HG03025 (cell line): Measurements from ENCODE around the gene UNC93B1.

Experiments
- ATAC-seq: cut with Tn5 transposase; IDR thresholded peaks from one replicate; pipeline ENCODE4 v1.9.1; 2021; ENCODE audit warnings: mild to moderate bottlenecking, moderate library complexity; ENCODE audit not compliant: unreplicated experiment, low FRiP score

UNC93B1 gene, protein sequence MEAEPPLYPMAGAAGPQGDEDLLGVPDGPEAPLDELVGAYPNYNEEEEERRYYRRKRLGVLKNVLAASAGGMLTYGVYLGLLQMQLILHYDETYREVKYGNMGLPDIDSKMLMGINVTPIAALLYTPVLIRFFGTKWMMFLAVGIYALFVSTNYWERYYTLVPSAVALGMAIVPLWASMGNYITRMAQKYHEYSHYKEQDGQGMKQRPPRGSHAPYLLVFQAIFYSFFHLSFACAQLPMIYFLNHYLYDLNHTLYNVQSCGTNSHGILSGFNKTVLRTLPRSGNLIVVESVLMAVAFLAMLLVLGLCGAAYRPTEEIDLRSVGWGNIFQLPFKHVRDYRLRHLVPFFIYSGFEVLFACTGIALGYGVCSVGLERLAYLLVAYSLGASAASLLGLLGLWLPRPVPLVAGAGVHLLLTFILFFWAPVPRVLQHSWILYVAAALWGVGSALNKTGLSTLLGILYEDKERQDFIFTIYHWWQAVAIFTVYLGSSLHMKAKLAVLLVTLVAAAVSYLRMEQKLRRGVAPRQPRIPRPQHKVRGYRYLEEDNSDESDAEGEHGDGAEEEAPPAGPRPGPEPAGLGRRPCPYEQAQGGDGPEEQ

DNA sequence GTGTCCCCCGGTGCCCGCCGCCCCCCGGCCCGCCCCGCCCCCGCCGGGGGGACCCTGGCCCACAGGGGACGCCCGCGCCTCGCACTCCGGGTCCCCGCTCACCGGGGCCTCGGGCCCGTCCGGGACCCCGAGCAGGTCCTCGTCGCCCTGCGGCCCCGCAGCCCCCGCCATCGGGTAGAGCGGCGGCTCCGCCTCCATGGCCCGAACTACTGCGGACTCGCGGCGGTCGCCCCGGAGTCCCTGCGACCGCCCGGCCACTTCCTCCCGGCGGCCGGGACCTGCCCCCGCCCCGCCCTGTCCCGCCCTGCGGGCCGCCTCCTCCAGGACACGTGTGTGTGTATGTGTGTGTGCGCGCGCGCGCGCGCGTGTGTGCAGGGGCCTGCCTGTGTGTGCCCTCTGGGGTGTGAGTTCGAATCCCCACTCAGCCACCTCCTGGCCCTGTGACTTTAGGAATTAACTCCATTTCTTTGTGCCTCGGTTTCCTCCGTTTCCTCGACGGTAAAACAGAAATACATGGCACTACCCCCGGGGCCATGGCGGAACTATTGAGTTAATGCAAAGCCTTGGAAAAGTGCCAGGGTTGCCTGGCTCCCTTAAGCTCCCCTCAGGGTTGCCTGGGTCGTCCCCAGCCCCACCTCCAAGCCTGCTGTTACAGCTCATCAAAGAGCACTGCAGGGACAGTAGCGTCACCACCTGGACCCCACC, at the start of gene UNC93B1:
Gene UNC93B1 (minus strand): TSS at position 252 of the 705 bp plus-strand sequence. CDS start 54 bp downstream, at position 198.
- no peak for ATAC-seq

DNA sequence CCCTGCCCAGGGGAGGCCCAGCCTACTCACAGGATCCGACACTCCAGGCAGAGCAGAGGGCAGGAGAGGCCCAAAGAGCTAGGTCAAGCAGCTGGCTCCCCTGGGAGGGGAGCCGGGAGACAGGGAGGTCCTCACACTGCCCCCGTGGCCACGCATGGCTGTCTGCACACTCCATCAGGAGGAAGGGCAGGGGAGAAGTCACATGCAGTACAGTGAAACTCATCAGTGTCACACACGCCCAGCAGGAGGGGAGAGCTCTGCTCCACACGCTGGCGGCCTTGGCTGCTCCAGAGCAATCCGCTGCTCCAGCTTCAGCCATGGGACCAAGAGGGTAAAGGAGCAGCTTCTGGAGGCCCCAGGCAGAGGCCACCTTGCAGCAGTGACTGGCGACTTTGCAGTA, 49.2 kb upstream of the UNC93B1 start:
- ATAC-seq, result no peak

DNA sequence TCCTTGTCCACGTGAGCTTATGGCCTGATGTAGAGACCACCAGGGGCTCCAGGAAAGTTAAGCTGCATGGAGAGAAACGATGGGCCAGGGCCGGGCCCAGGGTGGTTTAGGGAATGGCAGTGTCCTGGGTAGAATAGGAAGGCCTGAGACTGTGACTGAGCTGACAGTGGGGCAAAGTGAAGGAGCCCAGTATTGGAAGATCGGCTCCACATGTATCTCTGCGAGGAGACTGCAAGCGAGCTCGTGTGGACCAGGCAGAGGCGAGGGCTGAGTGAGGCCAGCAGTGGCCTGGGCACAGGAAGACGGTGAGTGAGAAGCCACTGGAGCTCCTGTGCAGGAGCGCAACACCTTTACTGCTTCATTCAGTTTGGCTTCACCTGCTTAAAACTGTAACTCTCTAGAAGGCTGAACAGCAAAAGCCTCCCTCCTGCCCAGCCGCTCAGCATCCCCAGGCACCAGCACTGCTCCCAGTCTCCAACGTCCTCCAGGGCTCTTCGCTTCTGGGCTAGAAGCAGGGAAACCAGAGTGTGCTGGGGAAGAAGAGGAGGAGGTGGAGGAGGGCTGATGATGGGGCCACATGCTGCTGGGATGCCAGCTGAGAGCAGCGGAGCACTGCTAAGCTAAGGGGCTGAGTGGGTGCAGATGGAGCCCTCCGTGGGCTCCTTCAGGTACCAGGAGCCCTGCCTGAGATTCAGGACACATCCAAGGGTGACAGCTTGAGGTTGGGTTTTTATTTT, 48.4 kb upstream of the UNC93B1 start:
- no peak for ATAC-seq

DNA sequence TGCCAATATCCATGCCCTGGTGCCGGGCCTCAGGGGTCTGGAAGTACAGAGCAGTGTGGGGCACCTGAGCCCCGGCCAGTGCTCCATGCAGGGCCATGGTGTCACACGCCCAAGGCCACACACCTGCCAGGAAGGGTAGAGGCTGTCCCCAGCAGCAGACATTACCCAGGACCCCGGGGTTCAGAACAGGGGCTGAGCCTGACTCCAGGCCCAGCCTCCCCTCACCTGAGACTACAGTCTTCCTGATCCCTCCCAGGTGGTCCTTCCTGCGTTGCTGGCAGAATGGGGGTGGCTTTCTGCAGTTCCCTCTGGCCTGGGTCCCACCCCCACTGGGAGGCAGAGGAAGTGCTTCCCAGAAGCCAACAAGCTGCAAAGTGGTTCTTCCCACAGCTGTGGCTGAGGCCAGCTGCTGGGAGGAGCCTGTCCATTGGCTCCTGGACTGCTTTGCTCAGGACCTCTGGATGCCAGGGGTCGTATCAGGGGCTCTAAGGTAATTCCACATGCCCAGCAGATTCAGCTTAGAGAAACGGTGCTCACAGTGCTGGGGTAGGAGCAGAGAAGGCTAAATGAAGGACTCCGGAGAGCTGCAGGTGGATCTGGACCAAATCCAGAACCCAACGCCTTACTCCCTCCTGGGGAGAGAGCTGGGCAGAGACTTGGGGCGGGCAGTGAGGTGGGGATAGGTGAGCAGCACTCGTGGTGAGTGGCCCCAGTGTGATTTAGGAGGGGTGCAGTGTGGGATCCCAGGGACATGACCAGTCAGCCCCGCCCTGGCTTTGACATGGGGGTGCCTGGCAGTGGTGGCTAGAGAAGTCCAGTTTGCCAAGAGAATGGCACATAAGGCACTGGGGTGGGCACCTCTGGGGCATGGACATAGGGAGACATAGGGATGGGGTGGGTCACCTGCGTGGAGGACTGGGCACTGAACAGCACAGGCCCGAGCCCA, 47.6 kb upstream of the UNC93B1 start:
- no peak for ATAC-seq

DNA sequence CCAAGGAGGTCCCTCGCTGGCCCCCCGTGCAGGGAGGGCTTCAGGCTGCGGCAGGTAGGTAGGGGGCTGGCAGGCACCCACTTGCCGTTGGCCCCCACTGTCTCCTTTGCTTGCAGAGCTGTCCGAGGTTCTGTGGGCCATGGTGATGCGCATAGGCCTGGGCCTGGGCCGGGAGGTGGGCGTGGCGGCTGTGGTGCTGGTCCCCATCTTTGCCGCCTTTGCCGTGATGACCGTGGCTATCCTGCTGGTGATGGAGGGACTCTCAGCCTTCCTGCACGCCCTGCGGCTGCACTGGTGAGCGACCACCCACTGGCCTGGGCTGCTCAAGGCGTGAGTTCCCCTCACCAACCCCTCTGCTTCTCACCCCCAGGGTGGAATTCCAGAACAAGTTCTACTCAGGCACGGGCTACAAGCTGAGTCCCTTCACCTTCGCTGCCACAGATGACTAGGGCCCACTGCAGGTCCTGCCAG, 46.5 kb upstream of the UNC93B1 start:
- no peak for ATAC-seq

DNA sequence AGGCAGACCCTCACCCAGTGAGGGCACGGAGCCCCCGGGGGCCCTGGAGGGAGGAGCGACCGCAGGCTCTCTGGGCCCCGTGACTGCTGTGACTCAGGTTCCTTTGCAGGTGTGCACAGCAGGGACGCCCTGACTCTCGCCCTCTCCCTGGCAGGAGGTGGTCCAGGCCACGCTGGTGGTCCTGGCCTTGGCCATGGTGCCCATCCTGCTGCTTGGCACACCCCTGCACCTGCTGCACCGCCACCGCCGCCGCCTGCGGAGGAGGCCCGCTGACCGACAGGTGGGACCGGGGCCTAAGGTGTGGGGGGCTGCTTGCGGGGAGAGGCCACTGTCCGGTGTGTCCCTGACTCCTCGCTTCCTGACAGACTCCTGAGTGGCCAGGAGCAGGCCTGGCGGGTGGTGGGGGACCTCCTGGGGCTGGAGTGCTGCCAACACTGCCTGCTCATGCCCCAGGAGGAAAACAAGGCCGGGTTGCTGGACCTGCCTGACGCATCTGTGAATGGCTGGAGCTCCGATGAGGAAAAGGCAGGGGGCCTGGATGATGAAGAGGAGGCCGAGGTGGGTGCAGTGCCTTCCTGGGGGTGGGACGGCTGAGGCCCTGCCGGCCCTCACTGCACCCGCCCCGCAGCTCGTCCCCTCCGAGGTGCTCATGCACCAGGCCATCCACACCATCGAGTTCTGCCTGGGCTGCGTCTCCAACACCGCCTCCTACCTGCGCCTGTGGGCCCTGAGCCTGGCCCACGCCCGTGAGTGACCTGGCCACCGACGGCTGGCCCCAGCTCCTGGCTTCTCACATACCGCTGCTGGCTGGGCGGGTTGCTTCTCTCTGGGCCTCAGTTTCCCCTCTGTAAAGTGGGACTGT, 45.8 kb upstream of the UNC93B1 start:
- no peak for ATAC-seq

DNA sequence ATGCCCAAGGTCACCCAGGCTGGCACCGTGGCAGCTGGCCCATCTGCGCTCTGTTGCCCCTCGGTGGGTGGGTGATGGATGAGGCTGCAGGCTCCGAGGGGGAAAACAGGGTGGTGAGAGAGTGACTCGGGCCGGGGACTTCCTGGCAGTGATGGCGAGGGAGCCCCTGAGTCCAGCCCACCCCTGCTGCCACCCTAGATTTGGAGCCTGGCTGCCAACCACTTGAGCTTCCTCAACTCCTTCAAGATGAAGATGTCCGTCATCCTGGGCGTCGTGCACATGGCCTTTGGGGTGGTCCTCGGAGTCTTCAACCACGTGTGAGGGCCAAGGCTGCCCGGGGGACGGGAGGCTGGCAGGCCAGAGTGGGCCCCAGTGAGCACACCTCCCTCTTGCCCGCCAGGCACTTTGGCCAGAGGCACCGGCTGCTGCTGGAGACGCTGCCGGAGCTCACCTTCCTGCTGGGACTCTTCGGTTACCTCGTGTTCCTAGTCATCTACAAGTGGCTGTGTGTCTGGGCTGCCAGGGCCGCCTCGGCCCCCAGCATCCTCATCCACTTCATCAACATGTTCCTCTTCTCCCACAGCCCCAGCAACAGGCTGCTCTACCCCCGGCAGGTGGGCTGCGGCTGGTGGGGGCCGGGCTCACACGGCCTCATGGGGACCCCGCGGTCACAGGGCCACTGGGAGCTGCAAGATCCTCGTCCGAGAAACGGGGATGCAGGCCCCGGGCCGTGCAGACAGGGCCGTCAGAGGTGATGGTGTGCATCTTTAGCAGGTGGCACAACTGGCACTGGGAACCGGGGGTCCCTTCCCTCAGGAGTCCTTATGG, 45.0 kb upstream of the UNC93B1 start:
- no peak for ATAC-seq

DNA sequence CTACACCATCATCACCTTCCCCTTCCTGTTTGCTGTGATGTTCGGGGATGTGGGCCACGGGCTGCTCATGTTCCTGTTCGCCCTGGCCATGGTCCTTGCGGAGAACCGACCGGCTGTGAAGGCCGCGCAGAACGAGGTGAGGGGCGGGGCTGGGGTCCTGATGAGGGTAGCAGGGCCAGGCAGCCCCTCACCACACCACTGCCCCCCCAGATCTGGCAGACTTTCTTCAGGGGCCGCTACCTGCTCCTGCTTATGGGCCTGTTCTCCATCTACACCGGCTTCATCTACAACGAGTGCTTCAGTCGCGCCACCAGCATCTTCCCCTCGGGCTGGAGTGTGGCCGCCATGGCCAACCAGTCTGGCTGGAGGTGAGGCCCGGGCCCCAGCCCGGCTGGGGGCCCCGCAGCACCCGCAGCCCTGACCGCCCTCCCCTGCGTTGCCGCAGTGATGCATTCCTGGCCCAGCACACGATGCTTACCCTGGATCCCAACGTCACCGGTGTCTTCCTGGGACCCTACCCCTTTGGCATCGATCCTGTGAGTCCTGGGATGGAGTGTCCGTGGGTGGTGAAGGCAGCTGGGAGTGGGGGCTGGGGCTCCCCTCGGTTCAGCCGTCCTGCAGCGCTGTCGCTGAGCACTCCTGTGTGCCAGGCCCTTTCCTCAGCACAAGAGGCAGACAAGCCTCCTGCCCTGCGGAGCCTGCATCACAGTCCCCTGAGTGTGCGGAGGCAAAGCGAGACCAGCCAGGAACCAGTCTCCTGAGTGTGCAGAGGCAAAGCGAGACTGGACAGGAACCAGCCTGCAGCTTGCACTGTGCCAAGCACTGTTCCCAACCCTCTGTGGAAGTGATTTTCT, 43.8 kb upstream of the UNC93B1 start:
- ATAC-seq, result no peak

DNA sequence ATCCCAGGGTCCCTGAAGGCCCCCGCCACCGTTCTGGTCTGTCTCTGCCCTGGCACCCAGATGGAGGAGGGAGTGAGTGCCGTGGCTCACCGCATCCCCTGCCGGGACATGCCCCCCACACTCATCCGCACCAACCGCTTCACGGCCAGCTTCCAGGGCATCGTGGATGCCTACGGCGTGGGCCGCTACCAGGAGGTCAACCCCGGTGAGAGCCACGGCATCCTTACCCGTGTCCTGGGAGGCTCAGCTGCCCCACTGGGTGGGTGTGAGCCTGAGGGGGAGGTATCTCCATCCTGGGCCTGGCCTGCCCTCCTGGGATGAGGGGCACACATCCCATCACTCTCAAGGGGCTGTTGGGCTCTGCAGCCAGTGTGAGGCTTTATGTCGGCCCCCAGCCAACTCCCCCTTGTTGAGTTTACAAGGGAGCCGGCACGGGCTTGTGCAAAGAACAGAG, 41.0 kb upstream of the UNC93B1 start:
- ATAC-seq, result no peak

DNA sequence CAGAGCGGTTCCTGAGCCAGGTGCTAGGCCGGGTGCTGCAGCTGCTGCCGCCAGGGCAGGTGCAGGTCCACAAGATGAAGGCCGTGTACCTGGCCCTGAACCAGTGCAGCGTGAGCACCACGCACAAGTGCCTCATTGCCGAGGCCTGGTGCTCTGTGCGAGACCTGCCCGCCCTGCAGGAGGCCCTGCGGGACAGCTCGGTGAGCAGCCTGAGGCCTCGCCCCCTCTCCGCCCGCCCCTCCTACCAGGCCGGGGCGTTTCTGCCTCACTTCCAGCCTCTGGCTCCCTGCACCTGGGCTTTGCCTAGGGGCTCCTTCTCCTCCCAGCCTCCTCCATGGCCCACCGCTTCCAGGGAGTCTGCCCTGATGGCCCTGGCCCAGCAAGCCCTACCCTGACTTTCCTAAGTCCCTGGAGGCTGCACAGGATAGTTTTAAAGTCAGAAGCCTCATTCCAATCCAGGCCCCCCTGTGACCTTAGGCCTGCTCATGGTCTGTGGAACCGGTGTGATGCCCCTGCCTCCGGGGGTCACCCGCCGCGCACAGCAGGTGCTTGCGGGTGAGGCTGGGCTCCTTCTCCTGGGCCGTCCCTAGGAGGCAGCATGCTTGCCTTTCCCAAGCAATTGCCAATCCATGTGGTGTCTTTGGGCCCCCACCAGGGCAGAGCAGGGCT, 40.4 kb upstream of the UNC93B1 start:
- ATAC-seq, result no peak

DNA sequence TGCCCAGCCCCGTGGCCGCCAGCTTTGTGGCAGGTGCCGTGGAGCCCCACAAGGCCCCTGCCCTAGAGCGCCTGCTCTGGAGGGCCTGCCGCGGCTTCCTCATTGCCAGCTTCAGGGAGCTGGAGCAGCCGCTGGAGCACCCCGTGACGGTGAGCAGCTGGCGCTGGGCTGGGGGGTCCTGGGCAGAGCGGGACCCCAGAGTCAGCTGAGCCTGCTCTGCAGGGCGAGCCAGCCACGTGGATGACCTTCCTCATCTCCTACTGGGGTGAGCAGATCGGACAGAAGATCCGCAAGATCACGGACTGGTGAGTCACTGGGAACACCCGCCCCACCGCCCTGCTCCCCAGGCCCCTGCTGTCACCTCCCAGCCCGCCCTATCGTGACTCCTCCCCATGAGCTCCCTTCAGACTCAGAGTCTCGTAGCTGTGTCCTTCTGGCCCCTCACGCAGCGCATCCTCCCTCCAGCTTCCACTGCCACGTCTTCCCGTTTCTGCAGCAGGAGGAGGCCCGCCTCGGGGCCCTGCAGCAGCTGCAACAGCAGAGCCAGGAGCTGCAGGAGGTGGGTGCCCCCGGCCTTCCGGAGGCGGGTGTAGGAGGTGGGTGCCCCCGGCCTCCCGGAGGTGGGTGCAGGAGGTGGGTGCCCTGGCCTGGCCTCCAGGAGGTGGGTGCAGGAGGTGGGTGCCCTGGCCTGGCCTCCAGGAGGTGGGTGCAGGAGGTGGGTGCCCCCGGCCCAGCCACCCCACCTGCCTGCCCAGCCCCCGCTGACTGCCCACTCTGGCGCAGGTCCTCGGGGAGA, 39.6 kb upstream of the UNC93B1 start:
- no peak for ATAC-seq

DNA sequence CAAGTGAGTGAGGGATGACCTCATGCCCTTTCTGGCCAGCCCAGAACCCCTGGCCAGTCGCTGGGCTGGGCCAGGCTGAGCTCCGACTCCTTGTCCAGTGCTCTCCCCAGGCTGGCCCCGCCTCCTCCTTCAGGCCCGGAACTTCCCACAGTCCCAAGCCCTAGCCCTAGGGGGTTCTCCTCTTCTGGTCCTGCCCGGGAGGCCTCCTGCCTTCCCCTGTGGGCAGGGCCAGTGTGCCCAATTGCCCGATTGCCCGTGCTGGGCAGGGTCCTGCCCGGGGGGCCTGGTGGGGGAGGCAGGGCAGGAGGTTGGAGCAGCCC, 39.1 kb upstream of the UNC93B1 start:
- no peak for ATAC-seq

DNA sequence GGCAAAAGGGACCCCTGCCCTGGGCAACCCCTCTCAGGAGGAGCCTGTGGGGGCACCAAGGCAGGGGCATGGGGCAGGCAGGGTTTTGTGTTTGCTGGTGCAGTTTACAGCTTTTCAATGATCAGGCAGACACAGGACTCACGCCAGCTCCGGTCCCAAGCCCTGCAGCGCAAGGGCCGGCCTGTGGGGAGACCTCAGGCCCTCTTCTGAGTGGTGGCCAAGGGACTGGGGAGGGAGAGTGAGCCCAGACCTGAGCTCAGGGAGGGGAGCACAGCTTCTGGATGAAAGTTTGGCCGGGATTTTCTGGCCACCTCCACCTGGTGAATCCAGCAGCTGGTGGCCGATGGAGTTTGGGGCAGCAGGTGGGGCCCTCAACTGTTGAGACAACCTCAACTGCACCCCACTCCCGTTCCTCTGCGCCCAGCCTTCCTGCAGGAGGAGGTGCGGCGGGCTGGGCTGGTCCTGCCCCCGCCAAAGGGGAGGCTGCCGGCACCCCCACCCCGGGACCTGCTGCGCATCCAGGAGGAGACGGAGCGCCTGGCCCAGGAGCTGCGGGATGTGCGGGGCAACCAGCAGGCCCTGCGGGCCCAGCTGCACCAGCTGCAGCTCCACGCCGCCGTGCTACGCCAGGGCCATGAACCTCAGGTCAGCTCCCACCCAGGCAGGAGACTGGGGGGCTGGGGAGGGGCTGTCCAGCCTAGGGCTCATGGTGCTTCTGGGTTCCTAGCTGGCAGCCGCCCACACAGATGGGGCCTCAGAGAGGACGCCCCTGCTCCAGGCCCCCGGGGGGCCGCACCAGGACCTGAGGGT, 38.5 kb upstream of the UNC93B1 start:
- no peak for ATAC-seq

DNA sequence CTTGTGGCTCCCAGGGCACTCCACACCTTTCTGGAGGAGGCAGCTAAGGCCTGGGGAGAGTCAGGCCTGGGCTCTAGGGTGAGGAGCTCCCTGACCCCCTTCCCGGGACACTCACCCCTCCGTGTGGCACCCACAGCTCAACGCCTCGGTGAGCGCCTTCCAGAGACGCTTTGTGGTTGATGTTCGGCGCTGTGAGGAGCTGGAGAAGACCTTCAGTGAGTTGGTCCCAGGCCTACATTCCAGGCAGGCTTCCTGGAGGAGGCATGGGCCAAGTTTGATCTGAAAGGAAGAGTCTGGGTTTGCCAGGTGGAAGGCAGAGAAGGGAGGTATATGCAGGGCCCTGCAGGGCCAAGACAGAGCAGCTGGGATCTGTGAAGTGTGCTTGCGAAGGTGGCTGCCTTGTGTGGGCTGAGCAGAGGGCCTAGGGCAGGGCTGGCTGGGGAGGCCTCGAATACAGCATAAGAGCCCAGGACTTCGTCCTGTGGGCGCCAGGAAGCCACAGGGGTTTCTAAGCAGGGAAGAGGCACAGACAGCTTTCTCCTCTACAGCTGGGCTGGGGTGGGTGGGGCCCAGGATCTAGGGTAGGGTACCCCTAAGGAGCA, 37.8 kb upstream of the UNC93B1 start:
- ATAC-seq, result no peak
